Smooth muscle cell of bladder (primary cell): ENCODE results near the gene OR4L1. TPM values are rescaled to one million over a fixed set of nuclear protein-coding genes. Genes with fewer than 3 reads are reported as not detected.

Experiments used
- total RNA-seq: library from RNA; depleted of rRNA; stranded (reverse); fragments of >200 nt; gene quantifications from 2 replicates; pipeline ENCODE4 v1.2.3, GENCODE V29; 2014

Gene OR4L1
- not detected in 2 replicates for total RNA-seq

DNA sequence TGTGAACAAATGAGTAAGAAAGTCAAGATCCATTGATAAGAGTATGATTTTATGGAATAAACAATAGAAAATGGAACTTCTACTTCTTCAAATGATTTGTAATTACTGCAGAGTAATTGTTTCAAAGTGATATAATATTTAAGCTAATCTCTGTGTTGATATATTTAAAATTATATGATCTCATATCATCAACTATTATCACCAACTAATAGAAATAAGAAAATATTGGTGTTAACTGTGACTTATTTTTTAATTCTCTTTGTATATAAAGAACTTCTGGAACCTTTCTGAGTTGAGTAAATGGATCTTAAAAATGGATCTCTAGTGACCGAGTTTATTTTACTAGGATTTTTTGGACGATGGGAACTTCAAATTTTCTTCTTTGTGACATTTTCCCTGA is at the start of gene OR4L1:
TSS of gene OR4L1 (plus strand) at position 301 of the 400 bp plus-strand sequence. CDS start at position 301, 0 bp downstream.

GRCh38 chr14:20019257-20019865 is 40.5 kb upstream of the OR4L1 start, which contains the start of gene OR4K14:
TSS of gene OR4K14 (minus strand) at chr14:20019307. CDS start at chr14:20015193, 4,114 bp downstream.

GRCh38 chr14:20035938-20036337 is 23.9 kb upstream of the OR4L1 start, which contains the start of gene OR4K13:
TSS of gene OR4K13 (minus strand) at chr14:20036038. CDS start at chr14:20034758, 1,280 bp downstream.

DNA sequence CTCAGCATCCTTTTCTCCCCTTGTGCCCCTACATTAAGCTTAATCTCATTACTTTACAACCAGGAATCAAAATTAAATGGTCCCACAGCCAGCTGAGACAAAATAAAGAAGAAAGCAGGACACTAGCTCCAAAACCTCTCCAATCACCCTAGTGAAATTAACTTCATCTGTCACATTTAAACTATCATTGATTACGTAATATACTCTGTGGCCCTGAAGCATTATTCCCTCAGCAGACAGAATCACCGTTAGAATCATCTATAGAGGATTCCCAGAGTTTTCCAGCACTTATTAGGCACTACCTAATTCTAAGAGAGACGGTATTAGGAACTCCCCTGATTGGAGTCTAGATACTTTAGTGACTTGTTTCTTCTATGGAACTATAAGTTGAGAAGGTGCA is 50.6 kb downstream of the OR4L1 start, which contains the start of gene OR4K17:
TSS of gene OR4K17 (plus strand) at position 302 of the 400 bp plus-strand sequence. CDS start 6,761 bp downstream, outside the sequence.

Other genes starting within 250 kb of the OR4L1 start
- gene OR4K2, start 184.9 kb upstream of the OR4L1 start, total RNA-seq, result not detected in 2 replicates
- not detected in 2 replicates for gene OR4K5, start 139.4 kb upstream of the OR4L1 start, total RNA-seq
- not detected in 2 replicates for gene OR4K1, start 129.1 kb upstream of the OR4L1 start, total RNA-seq
- gene OR4K15, start 84.5 kb upstream of the OR4L1 start, total RNA-seq, result not detected in 2 replicates
- gene OR4Q2, start 57.9 kb upstream of the OR4L1 start, total RNA-seq, result not detected in 2 replicates
- gene OR4K14, start 40.7 kb upstream of the OR4L1 start, total RNA-seq, result not detected in 2 replicates
- gene OR4K13, start 24.0 kb upstream of the OR4L1 start, total RNA-seq, result not detected in 2 replicates
- gene OR4K17, start 50.7 kb downstream of the OR4L1 start, total RNA-seq, result 0.14 TPM in 1 of 2 replicates, not detected in the other
- gene OR4N5, start 78.8 kb downstream of the OR4L1 start, total RNA-seq, result not detected in 2 replicates
- not detected in 2 replicates for gene OR11G2, start 130.9 kb downstream of the OR4L1 start, total RNA-seq
- not detected in 2 replicates for gene OR11H6, start 163.7 kb downstream of the OR4L1 start, total RNA-seq
- not detected in 2 replicates for gene OR11H7, start 168.9 kb downstream of the OR4L1 start, total RNA-seq
- not detected in 2 replicates for gene OR11H4, start 179.2 kb downstream of the OR4L1 start, total RNA-seq
- gene TTC5, start 245.9 kb downstream of the OR4L1 start, total RNA-seq, result 19.3 and 21.0 TPM in 2 replicates